ENCODE measurements around the gene SPRYD3.

GRCh38 chr12:53076461-53076860 lies 2.7 kb downstream of the SPRYD3 start:
- no peak for TF ChIP-seq CTCF (IDR thresholded peaks at IDR 0.05)
- no peak for TF ChIP-seq EZH2 (IDR thresholded peaks at IDR 0.05)
